ENCODE data around the gene PKIB.
A peak's percentile ranks its signal among the peaks of the same experiment; 100 is the strongest.
"Not testable (repeated sequence)": the region's sequence is repeated elsewhere in the genome, so short reads cannot be mapped to it uniquely, and the experiment has no call there.

Gene PKIB

DNA sequence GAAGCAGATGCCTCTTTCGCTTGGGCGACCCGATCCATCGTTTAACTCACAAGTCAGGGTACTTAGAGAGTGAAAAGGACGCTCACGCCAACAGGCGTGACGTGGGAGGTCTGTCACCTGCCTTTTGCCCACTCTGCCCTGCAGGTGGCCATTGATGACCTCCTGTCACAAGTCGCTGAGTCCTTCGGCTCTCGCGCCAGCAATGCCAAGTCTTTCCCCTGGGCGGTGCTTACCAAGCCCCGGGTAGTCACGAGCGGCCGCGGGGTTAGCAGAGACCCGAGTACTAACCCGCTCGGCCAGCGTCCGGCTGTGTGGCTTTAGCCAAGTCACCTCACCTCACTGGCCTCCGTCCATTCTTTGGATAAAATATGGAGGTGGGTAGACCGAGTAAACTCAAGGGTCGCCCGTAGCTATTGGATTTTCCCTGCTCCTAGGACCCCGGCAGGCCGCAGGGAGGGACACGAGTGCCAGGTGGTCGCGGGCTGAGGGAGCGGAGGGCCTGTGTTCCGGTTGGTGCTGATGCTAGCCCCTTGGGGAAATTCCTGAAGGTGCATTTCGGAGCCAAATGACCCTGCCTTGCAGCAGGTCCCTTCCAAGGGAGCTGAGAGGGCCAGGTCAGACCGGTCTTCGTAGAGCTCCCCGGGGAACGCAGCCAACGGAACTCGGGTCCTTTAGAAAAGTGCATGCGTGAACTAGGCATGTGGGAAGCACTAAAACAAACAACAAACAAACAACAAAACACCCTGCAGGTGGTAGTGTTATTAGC lies 668 bp downstream of the PKIB start:
- Mint-ChIP-seq H3K36me3 (peaks cover 1% of the 10 kb centered on the region), H3K27ac (no peak overlapping the region), H3K9me3 (peaks cover 1% of the 10 kb centered on the region), H3K4me1 (peaks cover 21% of the 10 kb centered on the region), H3K4me3 (peak overlapping the region; percentile 84), H3K27me3 (peaks cover 29% of the 10 kb centered on the region)

DNA sequence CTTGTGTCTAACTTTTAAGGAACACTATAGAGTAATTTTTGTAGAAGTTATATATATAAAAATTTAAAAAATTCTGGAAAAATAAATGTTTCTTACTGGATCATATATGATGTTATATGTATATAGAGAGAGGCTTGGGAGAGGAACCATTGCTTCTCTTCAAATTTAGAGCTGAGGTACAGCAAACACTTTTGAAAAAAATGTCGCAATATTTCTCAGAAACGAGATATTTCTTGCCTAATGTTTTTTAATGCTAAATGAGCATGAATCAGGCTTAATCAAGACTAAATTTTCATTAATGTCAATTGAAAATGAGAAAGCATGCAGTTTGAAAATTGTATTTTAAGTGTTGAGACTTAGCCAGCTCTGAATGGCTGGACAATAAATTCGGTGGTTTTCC lies 2.6 kb downstream of the PKIB start:
- peaks cover 21% of the 10 kb centered on the region for H3K4me1 Mint-ChIP-seq
- H3K9me3 Mint-ChIP-seq, result peaks cover 5% of the 10 kb centered on the region
- H3K4me3 Mint-ChIP-seq, result no peak overlapping the region
- peaks cover 32% of the 10 kb centered on the region for H3K27me3 Mint-ChIP-seq
- peaks cover 1% of the 10 kb centered on the region for H3K36me3 Mint-ChIP-seq
- H3K27ac Mint-ChIP-seq, result no peak overlapping the region

DNA sequence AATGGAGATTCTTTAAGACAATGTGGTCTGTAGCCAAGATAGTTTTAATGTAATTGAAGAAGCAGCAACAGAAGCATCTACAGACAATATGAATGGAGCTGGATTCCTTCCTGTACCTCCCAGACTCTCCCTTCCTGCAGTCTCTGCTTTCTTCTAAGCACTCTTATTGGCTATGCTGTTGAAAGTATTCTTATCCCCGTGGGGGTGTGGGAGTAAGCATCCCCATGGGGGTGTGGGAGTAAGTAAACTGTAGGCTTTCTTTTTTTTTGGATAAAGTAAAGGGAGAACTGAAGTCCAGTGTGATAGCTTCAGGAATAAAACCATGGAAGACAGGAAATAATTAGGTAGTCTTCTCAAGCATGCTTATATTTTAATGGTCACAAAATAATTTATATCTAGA lies 4.1 kb downstream of the PKIB start:
- Mint-ChIP-seq H3K27ac (no peak overlapping the region), H3K4me1 (peaks cover 20% of the 10 kb centered on the region), H3K27me3 (peaks cover 26% of the 10 kb centered on the region), H3K9me3 (peaks cover 5% of the 10 kb centered on the region), H3K36me3 (peaks cover 1% of the 10 kb centered on the region), H3K4me3 (no peak overlapping the region)

DNA sequence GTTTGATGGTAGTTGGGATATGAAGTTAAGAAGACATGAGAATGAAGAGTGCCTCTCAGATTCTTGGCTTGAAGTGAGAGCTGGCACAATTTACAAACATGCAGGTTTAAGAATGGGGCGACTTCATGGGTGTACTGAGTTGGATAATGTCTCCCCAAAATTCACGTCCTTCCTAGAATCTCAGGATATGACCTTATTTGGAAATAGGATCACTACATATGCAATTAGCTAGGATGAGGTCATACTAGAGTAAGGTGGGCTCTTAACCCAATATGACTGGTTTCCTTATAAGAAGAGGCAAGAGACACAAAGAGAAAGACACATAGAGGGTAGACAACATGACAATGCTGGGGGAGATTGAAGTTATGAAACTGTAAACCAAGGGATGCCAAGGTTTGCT lies 5.2 kb downstream of the PKIB start:
- H3K36me3 Mint-ChIP-seq, result no peaks in the 10 kb centered on the region
- peaks cover 13% of the 10 kb centered on the region for H3K4me1 Mint-ChIP-seq
- no peak overlapping the region for H3K4me3 Mint-ChIP-seq
- peaks cover 5% of the 10 kb centered on the region for H3K9me3 Mint-ChIP-seq
- no peak overlapping the region for H3K27ac Mint-ChIP-seq
- H3K27me3 Mint-ChIP-seq, result peaks cover 31% of the 10 kb centered on the region

DNA sequence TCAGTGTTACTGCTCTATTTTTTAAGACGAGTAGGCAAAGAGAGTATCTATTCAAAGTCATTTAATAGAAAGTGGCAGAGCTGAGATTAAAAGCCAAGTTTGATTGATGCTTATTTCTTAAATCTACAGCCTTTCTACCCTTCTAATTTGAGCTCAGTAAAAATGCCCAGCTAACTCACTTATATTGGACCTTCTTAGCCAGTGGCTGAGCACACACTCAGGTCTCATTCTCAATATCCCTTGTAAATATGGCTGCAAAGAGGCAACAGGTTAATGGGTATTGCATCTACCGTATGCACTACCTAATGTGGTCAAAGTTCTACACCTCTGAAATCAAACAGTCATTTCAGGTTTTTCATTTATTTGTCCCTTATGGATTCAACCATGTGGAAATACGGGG lies 6.7 kb downstream of the PKIB start:
- H3K4me3 Mint-ChIP-seq, result no peak overlapping the region
- H3K9me3 Mint-ChIP-seq, result peaks cover 5% of the 10 kb centered on the region
- no peak overlapping the region for H3K27ac Mint-ChIP-seq
- no peaks in the 10 kb centered on the region for H3K36me3 Mint-ChIP-seq
- H3K27me3 Mint-ChIP-seq, result peaks cover 34% of the 10 kb centered on the region
- no peaks in the 10 kb centered on the region for H3K4me1 Mint-ChIP-seq

DNA sequence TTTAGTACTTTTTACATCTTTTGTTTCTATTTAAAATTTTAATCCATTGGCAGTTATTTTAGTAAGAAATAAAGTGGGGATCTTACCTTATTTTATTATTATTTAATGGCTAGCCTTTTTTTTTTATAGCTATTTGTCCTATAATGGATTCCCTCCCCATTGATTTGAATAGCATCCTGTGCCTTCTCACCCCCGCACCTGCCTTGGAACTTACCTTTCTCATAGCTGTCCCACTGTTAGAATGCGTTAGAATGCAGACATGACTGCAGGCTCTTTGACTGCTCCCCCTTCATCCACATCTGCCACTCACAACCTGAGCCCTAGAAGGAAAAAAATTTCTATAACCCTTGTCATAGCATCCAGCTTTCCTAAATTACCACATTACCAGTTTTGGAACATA lies 9.1 kb downstream of the PKIB start:
- H3K36me3 Mint-ChIP-seq, result no peaks in the 10 kb centered on the region
- no peak overlapping the region for H3K27ac Mint-ChIP-seq
- no peaks in the 10 kb centered on the region for H3K4me1 Mint-ChIP-seq
- peaks cover 26% of the 10 kb centered on the region for H3K27me3 Mint-ChIP-seq
- H3K4me3 Mint-ChIP-seq, result no peak overlapping the region
- peaks cover 5% of the 10 kb centered on the region for H3K9me3 Mint-ChIP-seq

DNA sequence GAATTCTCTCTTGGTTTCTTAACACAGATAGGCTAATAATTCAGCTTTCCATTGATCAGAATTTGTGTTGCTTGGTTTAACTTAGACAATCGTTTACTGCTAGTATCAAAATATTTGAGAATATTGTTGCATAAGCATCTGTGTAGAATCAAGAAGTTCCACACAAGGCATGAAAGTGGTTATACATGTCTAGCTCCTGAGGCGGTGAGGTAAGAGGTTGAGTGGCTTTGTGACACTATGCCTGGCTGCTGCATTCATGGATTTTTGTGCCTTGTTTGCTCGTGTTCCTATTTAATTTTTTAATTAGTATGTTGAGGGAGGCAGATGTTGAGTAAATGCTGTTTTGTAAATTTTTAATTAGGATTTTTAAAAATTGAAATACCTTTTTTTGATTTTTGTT lies 10.2 kb downstream of the PKIB start:
- H3K9me3 Mint-ChIP-seq, result peaks cover 5% of the 10 kb centered on the region
- no peaks in the 10 kb centered on the region for H3K36me3 Mint-ChIP-seq
- H3K27ac Mint-ChIP-seq, result no peak overlapping the region
- peaks cover 23% of the 10 kb centered on the region for H3K27me3 Mint-ChIP-seq
- no peak overlapping the region for H3K4me3 Mint-ChIP-seq
- no peaks in the 10 kb centered on the region for H3K4me1 Mint-ChIP-seq

DNA sequence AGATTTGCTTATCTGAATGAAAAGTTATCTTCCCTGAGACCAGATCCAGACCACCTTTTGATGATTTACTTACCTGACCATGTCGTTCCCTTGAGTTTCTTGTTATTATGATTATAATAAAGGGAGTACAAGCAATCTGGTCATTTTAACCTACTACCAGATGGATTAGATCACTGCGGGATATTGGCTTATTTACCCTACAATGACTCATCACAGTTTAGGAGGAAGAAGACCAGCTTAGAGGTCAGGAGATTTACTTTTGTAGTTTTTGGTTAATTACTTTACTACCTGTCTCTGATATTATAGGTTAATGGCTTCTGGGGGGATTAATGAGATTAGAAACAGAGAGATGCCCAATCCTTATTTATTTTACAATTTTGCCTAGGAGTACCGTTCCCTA lies 10.7 kb downstream of the PKIB start:
- Mint-ChIP-seq H3K27ac (no peak overlapping the region), H3K9me3 (peaks cover 4% of the 10 kb centered on the region), H3K36me3 (no peaks in the 10 kb centered on the region), H3K4me3 (no peak overlapping the region), H3K27me3 (peaks cover 20% of the 10 kb centered on the region), H3K4me1 (no peaks in the 10 kb centered on the region)

DNA sequence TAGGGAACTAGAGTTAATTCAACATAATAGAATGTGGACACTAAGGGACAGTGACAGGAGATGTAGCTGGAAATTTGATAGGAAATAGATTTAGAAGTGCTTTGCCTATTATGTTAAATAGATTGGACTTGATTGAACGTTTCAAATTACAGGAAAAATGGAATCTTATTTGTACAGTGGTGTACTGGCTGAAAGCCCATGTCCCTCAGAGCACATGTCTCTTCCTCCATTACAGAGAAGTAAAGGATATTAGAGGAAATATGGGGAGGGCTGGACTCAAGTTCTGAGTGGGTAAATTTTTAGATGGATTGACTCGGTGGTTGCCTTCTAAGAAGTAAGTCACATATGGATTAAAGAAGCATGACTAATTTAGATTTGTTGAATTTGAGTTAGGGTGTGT lies 11.4 kb downstream of the PKIB start:
- Mint-ChIP-seq H3K27me3 (peaks cover 17% of the 10 kb centered on the region), H3K36me3 (no peaks in the 10 kb centered on the region), H3K27ac (no peak overlapping the region), H3K4me1 (no peaks in the 10 kb centered on the region), H3K9me3 (no peaks in the 10 kb centered on the region), H3K4me3 (no peak overlapping the region)

DNA sequence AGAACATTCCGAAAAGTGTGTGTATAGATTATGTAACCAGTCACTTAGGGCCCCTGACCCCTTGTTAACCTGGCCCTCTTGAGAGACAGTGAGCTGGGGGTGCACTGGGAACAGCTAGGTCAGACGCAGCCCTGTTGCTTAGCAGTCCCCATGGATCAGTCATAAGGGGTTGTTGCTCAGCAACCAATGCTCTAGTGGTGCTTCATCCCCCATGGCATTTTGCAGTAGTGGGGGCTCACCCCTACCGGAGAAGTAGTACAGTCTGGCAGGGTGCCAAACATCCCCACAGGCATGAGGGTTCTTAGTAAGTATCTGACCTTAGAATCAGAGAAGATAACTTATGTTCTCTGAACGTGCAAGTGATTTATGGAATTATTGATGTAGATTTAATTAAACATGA lies 12.3 kb downstream of the PKIB start:
- Mint-ChIP-seq H3K36me3 (no peaks in the 10 kb centered on the region), H3K9me3 (no peaks in the 10 kb centered on the region), H3K27ac (no peak overlapping the region), H3K27me3 (peaks cover 18% of the 10 kb centered on the region), H3K4me1 (no peaks in the 10 kb centered on the region), H3K4me3 (no peak overlapping the region)

DNA sequence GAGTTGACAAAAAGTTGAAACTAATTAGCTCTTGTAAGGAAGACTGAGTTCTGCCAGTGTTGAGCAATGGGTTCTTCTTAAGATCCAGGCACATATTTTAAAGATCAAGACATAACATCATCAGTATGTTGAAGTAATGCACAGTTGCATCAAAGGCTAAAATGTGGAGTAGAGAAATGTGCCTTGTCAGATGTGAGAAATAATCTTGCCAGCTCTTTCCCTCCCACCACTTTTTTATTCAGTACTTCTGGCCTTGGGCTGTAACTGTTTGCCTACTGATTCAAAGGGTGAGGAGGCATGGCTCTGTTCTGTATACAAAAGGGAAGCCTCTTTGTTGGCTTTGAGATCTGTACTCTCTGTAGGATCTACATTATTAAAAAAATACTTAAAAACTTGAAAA lies 13.1 kb downstream of the PKIB start:
- Mint-ChIP-seq H3K27ac (no peak overlapping the region), H3K4me3 (no peak overlapping the region), H3K9me3 (no peaks in the 10 kb centered on the region), H3K4me1 (no peaks in the 10 kb centered on the region), H3K27me3 (peaks cover 20% of the 10 kb centered on the region), H3K36me3 (no peaks in the 10 kb centered on the region)

DNA sequence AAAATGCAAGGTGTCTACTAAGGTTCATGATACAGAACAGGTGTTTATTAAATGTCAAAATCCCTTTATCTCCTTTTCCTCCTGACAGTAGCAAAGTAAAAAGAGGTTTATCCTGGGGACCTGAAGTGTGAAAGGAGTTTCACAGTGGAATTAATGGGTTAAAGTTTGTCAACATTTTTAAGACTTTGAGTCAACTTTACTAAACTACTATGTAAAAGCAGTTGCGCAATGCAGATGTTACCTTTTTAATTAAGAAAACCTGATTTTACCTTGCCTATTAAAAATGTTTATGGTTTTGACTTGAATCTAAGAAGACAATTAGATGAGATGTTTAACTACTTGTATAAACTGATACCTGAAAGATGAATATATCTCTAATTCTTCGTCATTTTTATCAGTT lies 14.6 kb downstream of the PKIB start:
- no peak overlapping the region for H3K27ac Mint-ChIP-seq
- H3K36me3 Mint-ChIP-seq, result no peaks in the 10 kb centered on the region
- H3K4me1 Mint-ChIP-seq, result no peaks in the 10 kb centered on the region
- no peak overlapping the region for H3K4me3 Mint-ChIP-seq
- no peaks in the 10 kb centered on the region for H3K9me3 Mint-ChIP-seq
- peaks cover 17% of the 10 kb centered on the region for H3K27me3 Mint-ChIP-seq

DNA sequence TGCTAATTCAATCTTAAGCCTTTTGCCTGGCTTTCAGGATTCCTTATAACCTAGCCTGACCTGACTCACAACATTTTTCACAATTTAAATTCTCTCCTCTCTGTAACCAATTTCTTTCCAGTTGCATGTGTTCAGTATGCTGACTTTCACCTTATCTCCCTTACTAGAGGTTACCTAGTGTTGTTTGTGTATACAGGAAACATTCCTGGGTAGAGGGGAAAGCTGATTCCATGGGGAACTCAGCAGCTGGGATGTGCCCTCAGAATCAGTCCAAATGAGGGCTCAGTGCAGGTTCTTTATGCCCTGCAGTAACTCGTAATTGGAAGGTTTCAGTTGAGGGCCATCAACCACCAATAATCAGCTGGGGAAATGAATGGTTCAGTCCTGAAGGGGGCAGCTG lies 18.5 kb downstream of the PKIB start:
- H3K27ac Mint-ChIP-seq, result no peak overlapping the region
- H3K27me3 Mint-ChIP-seq, result peaks cover 4% of the 10 kb centered on the region
- no peaks in the 10 kb centered on the region for H3K36me3 Mint-ChIP-seq
- H3K9me3 Mint-ChIP-seq, result no peaks in the 10 kb centered on the region
- H3K4me3 Mint-ChIP-seq, result no peak overlapping the region
- no peaks in the 10 kb centered on the region for H3K4me1 Mint-ChIP-seq

DNA sequence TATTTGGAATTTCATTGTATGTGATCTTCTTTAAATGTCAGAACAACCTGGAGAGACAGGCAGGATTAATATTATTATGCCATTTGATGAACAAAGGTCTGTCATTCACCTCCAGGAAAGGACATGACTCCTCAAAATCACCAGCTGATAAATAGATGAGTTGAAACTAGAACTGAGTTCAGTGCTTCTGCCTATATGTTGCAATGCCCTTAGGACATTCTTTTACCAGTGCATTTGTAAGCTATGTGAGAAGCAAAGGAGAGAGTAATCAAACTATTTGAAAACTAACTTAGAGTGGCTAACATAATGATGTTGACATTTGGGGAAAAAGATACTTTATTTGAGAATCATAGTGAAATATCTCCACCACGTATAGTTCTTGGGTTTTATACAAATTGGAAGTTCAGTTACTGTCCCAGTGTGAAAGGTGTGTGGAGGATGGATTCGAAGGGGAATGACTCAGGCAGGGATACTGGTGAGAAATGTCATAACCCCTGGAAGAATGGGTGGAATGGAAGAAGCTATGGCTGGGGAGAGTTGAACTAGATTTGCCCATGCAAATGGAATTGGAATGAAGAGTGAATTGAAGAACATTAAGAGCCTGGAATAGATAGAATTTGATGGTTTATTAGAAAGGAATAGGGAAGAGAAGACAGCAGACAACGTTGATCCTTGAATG lies 21.5 kb downstream of the PKIB start:
- Mint-ChIP-seq H3K4me3 (no peak overlapping the region), H3K27me3 (peaks cover 4% of the 10 kb centered on the region), H3K4me1 (no peaks in the 10 kb centered on the region), H3K9me3 (no peaks in the 10 kb centered on the region), H3K36me3 (no peaks in the 10 kb centered on the region), H3K27ac (no peak overlapping the region)

DNA sequence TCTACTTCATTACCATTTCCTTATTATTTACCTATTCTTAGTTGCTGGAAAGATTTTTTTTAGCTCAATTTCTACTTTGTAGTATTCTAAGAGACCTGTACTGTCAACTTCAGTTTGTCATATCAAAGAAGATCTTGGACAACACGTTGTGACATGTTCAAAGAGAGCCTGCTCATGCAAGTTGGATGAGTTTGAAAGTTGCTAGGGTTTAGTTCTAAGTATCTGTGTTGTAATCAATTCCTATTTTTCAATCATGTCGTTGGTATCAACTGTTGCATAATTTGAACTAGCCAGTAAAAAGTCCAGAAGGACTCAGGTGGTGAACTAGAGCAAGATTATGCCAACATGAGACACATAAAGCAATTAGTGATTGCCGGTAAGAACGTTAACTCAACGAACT lies 30.2 kb downstream of the PKIB start:
- Mint-ChIP-seq H3K27me3 (no peaks in the 10 kb centered on the region), H3K4me3 (no peak overlapping the region), H3K27ac (no peak overlapping the region)

DNA sequence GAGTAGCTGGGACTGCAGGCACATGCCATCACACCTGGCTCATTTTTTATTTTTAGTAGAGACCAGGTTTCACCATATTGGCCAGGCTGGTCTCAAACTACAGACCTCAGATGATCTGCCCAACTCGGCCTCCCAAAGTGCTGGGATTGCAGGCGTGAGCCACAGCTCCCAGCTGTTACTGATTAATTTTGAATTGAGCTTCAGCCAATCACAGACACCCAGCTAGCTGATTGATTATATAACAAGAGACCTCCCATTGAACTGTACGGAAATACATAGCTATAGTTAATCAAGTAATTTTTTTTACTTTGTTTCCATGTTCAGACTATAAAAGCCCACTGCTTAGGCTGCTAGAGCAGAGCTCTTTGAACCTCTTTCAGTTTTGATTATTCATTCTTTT lies 31.6 kb downstream of the PKIB start:
- H3K36me3 Mint-ChIP-seq, result no peaks in the 10 kb centered on the region
- H3K9me3 Mint-ChIP-seq, result no peaks in the 10 kb centered on the region
- H3K27ac Mint-ChIP-seq, result no peak overlapping the region

More for the DNA sequence above, 30.2 kb downstream of the PKIB start:
- Mint-ChIP-seq H3K4me1 (no peaks in the 10 kb centered on the region), H3K36me3 (no peaks in the 10 kb centered on the region), H3K9me3 (no peaks in the 10 kb centered on the region)

DNA sequence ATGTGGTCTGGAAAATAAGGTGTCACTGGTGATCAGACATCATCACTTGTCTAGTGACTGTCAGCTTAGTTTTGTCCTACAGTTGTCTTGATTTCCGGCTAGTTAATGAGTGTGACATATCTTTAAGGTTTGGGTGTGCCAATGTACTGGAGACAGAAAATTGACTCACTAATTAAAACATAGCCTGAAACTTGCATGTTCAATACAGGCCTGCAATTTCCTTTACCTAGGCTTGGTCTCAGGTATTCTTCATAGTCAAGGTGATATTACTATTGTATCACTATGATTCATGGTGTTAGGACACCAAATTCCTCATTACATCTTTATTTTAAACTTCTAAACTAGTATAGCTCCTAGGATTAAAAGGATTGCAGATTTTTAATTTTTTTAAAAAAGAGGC lies 32.4 kb downstream of the PKIB start:
- not testable (repeated sequence) for H3K4me3 Mint-ChIP-seq, H3K27me3 Mint-ChIP-seq, H3K4me1 Mint-ChIP-seq, H3K36me3 Mint-ChIP-seq, H3K9me3 Mint-ChIP-seq, H3K27ac Mint-ChIP-seq

More for the DNA sequence above, 31.6 kb downstream of the PKIB start:
- Mint-ChIP-seq H3K4me3 (no peak overlapping the region), H3K4me1 (no peaks in the 10 kb centered on the region), H3K27me3 (no peaks in the 10 kb centered on the region)

Measured in activated naive CD4-positive, alpha-beta T cell treated with anti-CD3 and anti-CD28 coated beads, Interleukin-2, amount 50 U/mL, for 24 hours (primary cell).